OCI-LY3 (cell line): Measurements from ENCODE around the gene BRPF3.

Experiments used
- CTCF ChIP-seq: fragments of 200-600, 300-600 bp; sonication (generic); IDR thresholded peaks from 2 replicates; pipeline ENCODE4 v1.5.1; 2014; ENCODE audit warnings: antibody characterized with exemption, low read length, low read depth
- EZH2phosphoT487 ChIP-seq: fragments of 200-600 bp; shearing (Covaris generic); IDR thresholded peaks from 2 replicates; pipeline ENCODE4 v1.6.1; 2018; ENCODE audit warnings: antibody characterized with exemption, mixed run types, low read depth

GRCh38 chr6:36273067-36273466, 76.5 kb downstream of the BRPF3 start:
- no peak for TF ChIP-seq CTCF
- TF ChIP-seq EZH2phosphoT487: no peak
